GM12892 (cell line): ENCODE measurements around the gene KAZN.

Experiments
- DNase-seq: peaks from one replicate; pipeline ENCODE4 v3.0.0; 2011; ENCODE audit not compliant: insufficient read length
- FAIRE-seq: peaks from 2 replicates; lab custom pipeline; 2011; peaks lifted over from hg19 to GRCh38; lab: Jason Lieb, UNC
- POLR2A ChIP-seq: IDR thresholded peaks from 2 replicates; pipeline ENCODE4 v1.6.1; 2011; ENCODE audit warnings: low read depth, low read length, control low read depth
- POLR2AphosphoS5 ChIP-seq: IDR thresholded peaks from 2 replicates; pipeline ENCODE4 v1.6.1; 2011; ENCODE audit warnings: low read depth, low read length, control low read depth
- TAF1 ChIP-seq: IDR thresholded peaks from 2 replicates; pipeline ENCODE4 v1.6.1; 2011; ENCODE audit warnings: low read depth, mild to moderate bottlenecking, control low read depth, low read length, borderline replicate concordance

KAZN gene

DNA sequence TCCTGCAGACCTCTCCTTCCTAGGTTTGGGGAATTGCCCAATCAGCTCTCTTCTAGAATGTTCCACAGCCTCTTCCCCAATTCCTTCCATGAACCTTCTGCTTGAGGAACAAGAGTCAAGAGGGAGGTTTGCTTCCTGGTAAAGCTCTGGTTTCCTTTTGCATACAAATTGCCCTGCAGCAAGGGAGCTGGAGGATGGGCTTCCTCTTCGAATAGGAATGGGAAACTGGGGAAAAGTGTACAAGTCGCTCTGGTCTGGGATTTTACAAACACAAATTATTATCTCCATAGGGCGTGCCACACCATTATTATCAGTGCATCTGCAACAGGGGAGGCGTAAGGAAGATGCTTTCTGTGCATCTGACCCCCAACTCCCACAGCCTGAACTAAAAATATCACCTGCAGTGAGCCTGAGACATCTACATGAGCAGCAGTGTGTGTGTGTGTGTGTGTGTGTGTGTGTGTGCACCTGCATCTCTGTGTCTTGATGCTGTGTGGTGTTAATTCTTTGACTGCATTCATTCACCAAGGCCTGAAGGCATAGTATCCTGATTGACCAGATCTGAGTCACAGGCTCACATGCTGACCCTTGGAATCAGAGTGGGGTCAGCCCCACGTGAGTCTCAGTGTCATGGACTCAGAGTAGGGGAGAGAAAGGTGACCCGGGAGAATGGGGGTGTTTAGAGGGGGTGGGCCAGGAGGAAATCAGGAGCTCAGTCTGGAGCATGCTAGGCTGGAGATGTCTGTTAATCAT lies 272.9 kb downstream of the KAZN start:
- TF ChIP-seq TAF1 (no peak), POLR2A (no peak), POLR2AphosphoS5 (no peak)

DNA sequence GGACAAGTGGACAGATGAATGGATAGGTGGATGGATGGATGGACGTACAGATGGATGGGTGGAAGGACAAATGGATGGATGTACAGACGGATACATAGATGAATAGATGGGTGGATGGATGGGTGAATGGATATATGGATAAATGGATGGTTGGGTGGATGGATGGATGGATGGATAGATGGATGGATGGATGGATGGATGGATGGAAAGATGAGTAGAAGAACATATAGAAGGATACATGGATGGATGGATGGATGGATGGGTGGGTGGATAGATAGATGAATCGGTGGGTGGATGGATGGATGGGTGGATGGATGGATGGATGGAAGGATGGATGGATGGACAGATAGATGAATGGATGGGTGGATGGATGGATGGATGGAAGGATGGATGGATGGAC lies 274.3 kb downstream of the KAZN start:
- DNase-seq (no peak), FAIRE-seq (no peak)
- TF ChIP-seq TAF1 (no peak), POLR2AphosphoS5 (no peak), POLR2A (no peak)

More for the DNA sequence above, 272.9 kb downstream of the KAZN start:
- FAIRE-seq (no peak), DNase-seq (no peak)

DNA sequence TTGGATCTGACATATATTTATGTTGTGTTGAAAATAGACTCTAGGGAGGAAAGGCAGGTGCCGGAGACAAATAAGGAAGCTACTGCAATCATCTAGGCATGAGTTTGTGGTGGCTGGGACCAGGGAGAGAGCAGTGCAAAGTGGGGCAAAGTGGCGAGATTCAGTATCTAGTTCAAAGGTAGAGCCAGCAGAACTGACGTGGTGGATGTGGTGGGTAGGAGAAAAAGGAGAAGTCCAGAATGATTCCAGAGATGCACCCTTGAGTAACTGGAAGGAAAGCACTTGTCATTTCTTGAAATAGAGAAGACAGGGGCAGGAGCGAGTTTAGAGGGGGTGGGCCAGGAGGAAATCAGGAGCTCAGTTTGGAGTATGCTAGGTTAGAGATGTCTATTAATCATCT lies 275.2 kb downstream of the KAZN start:
- DNase-seq (no peak), FAIRE-seq (no peak)
- TF ChIP-seq POLR2AphosphoS5 (no peak), TAF1 (no peak), POLR2A (no peak)

DNA sequence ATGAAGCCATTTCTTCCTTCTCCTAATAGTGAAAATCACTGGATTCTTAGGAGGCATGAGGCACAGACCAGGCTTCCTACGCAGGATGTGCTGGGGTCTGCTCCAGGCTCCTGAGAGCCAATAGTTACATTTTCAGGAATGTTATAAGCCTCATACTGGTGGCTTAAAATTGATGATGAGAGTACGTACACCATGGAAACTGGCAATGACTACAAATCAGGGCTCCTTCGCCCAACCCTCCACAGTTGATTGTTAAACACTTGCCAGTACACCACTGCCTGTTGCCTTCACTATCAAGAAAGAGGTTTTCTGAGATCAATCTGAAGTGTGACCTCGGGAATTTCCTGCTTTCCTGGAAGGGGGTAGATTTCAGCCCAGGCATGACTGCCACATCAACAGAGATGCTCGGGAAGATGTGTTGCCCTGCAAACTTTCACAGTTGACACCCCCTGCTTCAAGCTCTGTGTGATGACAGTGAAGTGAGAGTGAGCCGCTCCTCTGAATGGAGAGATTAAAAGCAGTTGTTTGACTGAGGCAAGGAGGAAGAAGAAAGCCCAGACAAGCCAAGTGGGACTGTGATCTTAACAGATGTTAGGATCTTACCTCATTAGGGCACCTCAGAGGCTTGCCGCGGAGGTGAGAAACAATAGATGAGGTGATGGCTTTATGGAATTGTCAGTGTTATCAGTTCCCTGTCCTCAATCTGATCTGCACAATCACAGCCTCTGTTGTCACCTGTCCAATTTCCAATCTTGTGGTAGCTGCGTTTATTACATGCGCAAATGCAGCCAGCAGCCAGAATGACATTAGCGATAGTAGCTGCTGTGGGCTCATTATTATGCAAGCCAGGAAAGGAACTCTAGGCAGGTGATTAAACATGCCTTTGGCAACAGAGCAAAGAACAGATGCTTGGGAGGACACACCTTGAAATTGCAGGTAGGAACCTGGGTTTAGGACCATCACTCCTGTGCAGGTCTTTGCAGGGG lies 277.3 kb downstream of the KAZN start:
- FAIRE-seq (no peak), DNase-seq (no peak)

DNA sequence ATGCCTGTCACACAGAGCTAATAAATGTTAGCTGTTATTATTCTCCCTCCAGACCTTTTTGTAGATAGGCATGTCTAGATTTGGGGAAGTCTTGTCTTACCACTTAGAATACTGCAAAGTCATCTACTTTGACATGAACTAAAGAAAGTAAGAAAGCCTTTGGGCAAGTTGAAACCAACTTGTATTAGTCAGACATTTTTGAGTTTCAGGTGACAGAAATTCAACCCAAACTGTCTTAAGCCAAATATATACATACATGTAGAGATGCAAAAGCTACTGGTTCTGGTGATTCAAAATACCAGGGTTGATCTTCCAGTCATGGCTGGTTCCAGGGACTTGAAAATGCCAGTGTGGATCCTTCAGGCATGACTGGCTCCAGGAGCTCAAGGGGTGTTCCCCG lies 278.3 kb downstream of the KAZN start:
- FAIRE-seq (no peak), DNase-seq (no peak)
- TF ChIP-seq TAF1 (no peak), POLR2AphosphoS5 (no peak), POLR2A (no peak)

More for the DNA sequence above, 277.3 kb downstream of the KAZN start:
- TF ChIP-seq POLR2AphosphoS5 (no peak), POLR2A (no peak), TAF1 (no peak)

DNA sequence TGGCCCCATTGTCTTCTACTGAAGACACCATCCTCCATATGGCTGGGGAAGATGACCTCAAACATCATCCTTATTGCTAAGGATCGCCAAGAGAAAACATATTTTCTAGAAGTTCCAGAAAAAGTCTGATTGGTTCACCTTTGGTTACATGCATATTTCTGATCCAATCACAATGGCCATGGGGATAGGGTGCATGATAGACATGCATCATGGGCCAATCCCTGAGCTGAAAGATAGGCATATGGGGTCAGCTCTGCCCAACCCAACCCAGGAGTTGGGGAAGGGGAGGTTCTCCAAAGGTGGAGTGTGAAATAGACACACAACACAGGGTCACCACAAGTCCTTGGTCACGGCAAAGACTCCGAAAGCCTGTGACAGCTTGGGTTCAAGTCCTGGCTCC lies 278.7 kb downstream of the KAZN start:
- no peak for FAIRE-seq
- TF ChIP-seq POLR2A, result no peak
- TF ChIP-seq TAF1, result no peak
- TF ChIP-seq POLR2AphosphoS5, result no peak
- no peak for DNase-seq

DNA sequence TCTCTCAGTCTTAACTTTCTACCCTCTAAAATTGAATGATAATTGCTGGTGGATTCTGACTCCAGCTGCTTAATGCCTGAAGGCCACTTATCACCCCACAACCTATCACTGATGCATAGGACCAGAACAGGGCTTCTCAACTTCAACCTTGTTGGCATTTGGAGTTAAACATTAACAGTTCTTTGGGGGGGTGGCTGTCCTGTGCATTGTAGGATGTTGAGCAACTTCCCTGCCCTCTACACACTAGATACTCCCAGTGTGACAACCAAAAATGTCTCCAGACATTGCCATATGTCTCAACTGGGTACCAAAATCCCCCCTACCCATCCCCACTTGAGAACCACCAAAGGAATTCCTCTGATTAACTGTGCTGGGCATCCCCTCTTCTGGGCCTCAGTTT lies 279.6 kb downstream of the KAZN start:
- no peak for FAIRE-seq
- no peak for TF ChIP-seq POLR2AphosphoS5
- TF ChIP-seq POLR2A, result no peak
- no peak for TF ChIP-seq TAF1

DNA sequence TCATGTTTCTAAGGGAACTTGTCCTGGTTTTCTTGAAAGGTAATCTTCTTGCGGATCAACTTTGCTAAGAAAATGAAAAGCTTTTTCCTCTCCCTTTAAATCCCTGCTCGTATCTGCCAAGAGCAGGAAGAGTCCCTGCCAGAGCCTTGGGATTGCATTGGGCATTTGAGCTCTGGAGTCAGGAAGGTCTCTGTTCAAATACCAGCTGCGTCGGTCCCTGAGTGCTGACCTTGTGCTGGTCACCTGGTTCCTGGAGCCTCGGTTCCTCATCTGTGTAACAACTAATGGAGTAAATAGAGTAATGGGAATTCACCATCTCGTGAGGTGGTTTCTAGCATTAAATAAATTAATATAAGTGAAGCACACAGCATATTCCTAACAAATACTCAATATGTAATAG lies 280.5 kb downstream of the KAZN start:
- TF ChIP-seq TAF1 (no peak), POLR2AphosphoS5 (no peak), POLR2A (no peak)
- DNase-seq (no peak), FAIRE-seq (no peak)

More for the DNA sequence above, 279.6 kb downstream of the KAZN start:
- DNase-seq, result no peak

DNA sequence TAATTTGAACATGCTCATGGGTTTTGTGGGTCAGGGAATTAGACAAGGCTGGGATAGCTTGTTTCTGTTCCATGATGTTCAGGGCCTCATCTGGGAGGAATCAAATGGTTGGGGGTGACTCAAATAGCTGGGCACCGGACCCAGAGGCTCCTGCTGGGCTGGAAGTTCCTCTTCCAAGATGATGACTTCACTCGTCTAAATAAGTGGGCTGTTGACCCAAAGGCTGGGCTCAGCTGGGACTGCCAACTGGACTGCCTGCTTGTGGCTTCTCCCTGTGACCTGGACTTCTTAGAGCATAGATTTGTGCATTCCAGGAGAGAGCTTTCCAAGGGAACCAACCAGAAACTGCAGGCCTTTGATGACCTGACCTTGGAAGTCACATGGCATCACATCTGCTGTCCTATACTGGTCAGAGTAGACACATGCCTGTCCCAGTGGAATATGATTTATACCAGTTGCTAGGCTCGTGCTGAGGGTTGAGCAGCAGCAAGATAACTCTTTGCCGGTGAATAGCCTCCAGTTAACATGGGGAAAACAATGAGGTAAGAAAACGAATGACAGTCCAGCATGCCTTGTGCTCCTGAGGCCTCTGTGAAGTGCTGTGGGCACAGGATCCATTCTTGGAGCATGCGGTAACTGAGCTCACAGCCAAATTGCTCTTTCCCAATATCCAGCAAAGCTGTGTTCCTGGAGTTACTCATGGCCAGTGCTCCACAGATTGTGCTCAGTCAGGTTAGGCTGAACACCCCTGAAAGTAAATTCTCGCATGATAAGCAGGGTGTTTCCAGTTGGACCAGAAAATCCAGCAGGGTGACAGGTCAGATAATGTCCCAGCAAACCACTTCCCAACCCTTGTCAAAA lies 282.2 kb downstream of the KAZN start:
- TF ChIP-seq POLR2AphosphoS5, result no peak
- no peak for TF ChIP-seq POLR2A
- no peak for TF ChIP-seq TAF1
- no peak for DNase-seq
- no peak for FAIRE-seq

DNA sequence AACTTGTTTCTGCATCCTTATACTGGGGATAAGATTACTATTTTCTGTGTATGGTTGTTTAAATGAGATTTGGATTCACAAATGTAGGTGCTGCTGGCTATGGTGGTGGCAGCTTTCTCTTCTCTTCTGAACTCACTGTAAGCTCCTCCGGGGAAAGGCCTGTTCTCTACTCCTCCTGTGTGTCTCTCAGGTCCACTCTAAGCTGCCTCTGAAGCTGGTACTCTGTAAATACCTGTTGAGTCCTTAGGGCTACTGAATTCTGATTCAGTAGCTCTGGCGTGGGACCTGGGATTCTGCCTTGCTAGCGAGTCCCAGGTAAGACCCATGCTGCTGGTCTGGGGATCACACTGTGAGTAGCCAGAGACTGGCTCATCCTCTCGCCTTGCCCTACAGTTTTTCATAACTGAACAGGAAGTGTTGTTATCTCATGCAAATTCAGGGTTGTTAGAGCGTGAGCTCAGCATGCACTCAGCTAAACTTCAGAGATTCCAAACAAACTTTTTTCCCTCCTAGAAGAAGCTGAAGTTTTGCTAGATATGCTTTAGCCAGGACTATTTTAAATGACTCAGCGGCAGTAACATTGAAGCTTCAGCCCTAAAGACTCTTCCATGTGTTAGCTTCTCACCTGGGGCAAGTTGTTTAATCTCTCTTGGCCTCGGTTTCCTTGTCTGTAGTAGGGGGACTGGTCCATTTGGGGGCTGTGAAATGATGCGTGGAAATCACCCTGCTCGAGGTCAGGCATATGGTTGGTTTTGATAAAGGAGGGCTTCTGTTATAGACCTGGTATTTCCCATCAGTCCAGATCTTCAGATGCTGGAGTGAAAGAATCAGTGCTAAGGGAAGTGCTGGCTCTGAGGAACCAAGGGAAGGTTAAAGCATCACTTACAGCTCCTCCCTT lies 283.5 kb downstream of the KAZN start:
- DNase-seq, result no peak
- TF ChIP-seq POLR2A, result no peak
- no peak for TF ChIP-seq POLR2AphosphoS5
- TF ChIP-seq TAF1, result no peak
- FAIRE-seq, result peak; percentile 82
